HUDEP-2 (cell line): ENCODE results near the gene ZFPM1.
"Not testable (repeated sequence)": the region's sequence is repeated elsewhere in the genome, so short reads cannot be mapped to it uniquely, and the experiment has no call there.

Source experiments
- DNase-seq, 76 experiments: peaks; one replicate each; lab custom pipeline; 2025; ENCODE audit not compliant: unreplicated experiment in 76 of 76; lab: John Stamatoyannopoulos, UW

Gene ZFPM1

GRCh38 chr16:88463411-88463810 lies 10.3 kb downstream of the ZFPM1 start:
- DNase-seq = no peak

- peak in 55 of 76 experiments; percentile 8 to 71 (median 47) for DNase-seq
Observed at GRCh38 chr16:88464447-88465318, 11.6 kb downstream of the ZFPM1 start.

GRCh38 chr16:88465387-88465983 lies 12.4 kb downstream of the ZFPM1 start:
- DNase-seq = no peak

GRCh38 chr16:88466175-88466862 lies 13.2 kb downstream of the ZFPM1 start:
- DNase-seq = peak in 22 of 76 experiments; percentile 12 to 50 (median 30)

GRCh38 chr16:88466949-88467348 lies 13.9 kb downstream of the ZFPM1 start:
- DNase-seq = no peak

GRCh38 chr16:88467541-88467944 lies 14.5 kb downstream of the ZFPM1 start:
- peak in 65 of 76 experiments; percentile 15 to 77 (median 56) for DNase-seq

GRCh38 chr16:88468275-88469129 lies 15.4 kb downstream of the ZFPM1 start:
- DNase-seq = peak in 73 of 76 experiments; percentile 50 to 97 (median 84)

- no peak for DNase-seq
Observed at GRCh38 chr16:88469615-88470395, 16.7 kb downstream of the ZFPM1 start.

GRCh38 chr16:88470396-88470680 lies 17.3 kb downstream of the ZFPM1 start:
- not testable (repeated sequence) for DNase-seq

GRCh38 chr16:88470696-88471095 lies 17.6 kb downstream of the ZFPM1 start:
- not testable (repeated sequence) for DNase-seq

GRCh38 chr16:88471115-88471514 lies 18.0 kb downstream of the ZFPM1 start:
- DNase-seq = no peak

GRCh38 chr16:88471575-88471974 lies 18.5 kb downstream of the ZFPM1 start:
- DNase-seq = no peak

- DNase-seq = no peak
Observed at GRCh38 chr16:88472069-88472468, 19.0 kb downstream of the ZFPM1 start.

- DNase-seq = peak in 6 of 76 experiments; percentile 11 to 35 (median 27)
Observed at GRCh38 chr16:88472637-88473205, 19.6 kb downstream of the ZFPM1 start.

- peak in 70 of 76 experiments; percentile 34 to 88 (median 73) for DNase-seq
Observed at GRCh38 chr16:88473666-88474534, 20.8 kb downstream of the ZFPM1 start.

- no peak for DNase-seq
Observed at GRCh38 chr16:88475037-88475436, 22.0 kb downstream of the ZFPM1 start.

- no peak for DNase-seq
Observed at GRCh38 chr16:88476203-88476602, 23.1 kb downstream of the ZFPM1 start.

GRCh38 chr16:88476817-88477397 lies 23.8 kb downstream of the ZFPM1 start:
- DNase-seq = no peak
